Brain microvascular endothelial cell (primary cell): Measurements from ENCODE around the gene MEGF6.

ENCODE experiments used
- DNase-seq: peaks from one replicate; pipeline ENCODE4 v3.0.0-alpha.2; 2020
- H3K27ac ChIP-seq: fragments of 250-450 bp; sonication (Bioruptor Pico); 2 replicates; pipeline ENCODE4 v1.5.1; 2020; ENCODE audit warnings: mild to moderate bottlenecking, moderate library complexity
- H3K27me3 ChIP-seq: fragments of 250-450 bp; sonication (Bioruptor Pico); replicated peaks from 2 replicates; pipeline ENCODE4 v1.5.1; 2020; ENCODE audit warnings: mild to moderate bottlenecking
- H3K36me3 ChIP-seq: fragments of 250-450 bp; sonication (Bioruptor Pico); replicated peaks from 2 replicates; pipeline ENCODE4 v1.5.1; 2020; ENCODE audit warnings: mild to moderate bottlenecking
- H3K4me3 ChIP-seq: 2 replicates; pipeline ENCODE4 v1.5.1; 2011; ENCODE audit warnings: low read depth, mild to moderate bottlenecking, control low read depth, low read length, moderate library complexity
- CTCF ChIP-seq: IDR thresholded peaks from 2 replicates; pipeline ENCODE4 v1.5.1; 2011; ENCODE audit warnings: low read depth, mild to moderate bottlenecking, moderate library complexity, low read length, control low read depth, inconsistent platforms; ENCODE audit errors: missing control alignments
- in situ Hi-C: cut with HindIII; loops from 2 replicates; pipeline ENCODE4 v1.10.0; 2017; ENCODE audit warnings: low sequenced_read_pairs, low pct_ligation_motif_present

MEGF6 gene

GRCh38 chr1:3612123-3612522, 815 bp upstream of the MEGF6 start:
- no peak for TF ChIP-seq CTCF
- Histone ChIP-seq H3K4me3 (no peak overlapping the region), H3K27ac (no peak overlapping the region), H3K27me3 (no peaks in the 10 kb centered on the region), H3K36me3 (no peaks in the 10 kb centered on the region)
- in situ Hi-C loops, result no loop called here
- DNase-seq, result no peak

- Histone ChIP-seq H3K36me3 (no peaks in the 10 kb centered on the region), H3K27ac (no peak overlapping the region), H3K27me3 (no peaks in the 10 kb centered on the region), H3K4me3 (no peak overlapping the region)
- in situ Hi-C loops, result no loop called here
- no peak for TF ChIP-seq CTCF
- DNase-seq, result no peak
Measured at GRCh38 chr1:3610527-3611169, 660 bp downstream of the MEGF6 start.

GRCh38 chr1:3609769-3610526, 1.4 kb downstream of the MEGF6 start:
- no peak overlapping the region for H3K4me3 ChIP-seq
- TF ChIP-seq CTCF, result no peak
- DNase-seq, result no peak
- no peaks in the 10 kb centered on the region for H3K27me3 ChIP-seq
- H3K27ac ChIP-seq, result no peak overlapping the region
- in situ Hi-C loops, result no loop called here
- H3K36me3 ChIP-seq, result no peaks in the 10 kb centered on the region

GRCh38 chr1:3609016-3609768, 2.1 kb downstream of the MEGF6 start:
- in situ Hi-C loops, result no loop called here
- Histone ChIP-seq H3K27ac (no peak overlapping the region), H3K36me3 (no peaks in the 10 kb centered on the region), H3K4me3 (no peak overlapping the region), H3K27me3 (no peaks in the 10 kb centered on the region)
- DNase-seq, result no peak
- TF ChIP-seq CTCF, result no peak

- H3K36me3 ChIP-seq, result no peaks in the 10 kb centered on the region
- H3K27ac ChIP-seq, result no peak overlapping the region
- H3K4me3 ChIP-seq, result no peak overlapping the region
- TF ChIP-seq CTCF, result no peak
- in situ Hi-C loops, result no loop called here
- H3K27me3 ChIP-seq, result no peaks in the 10 kb centered on the region
- DNase-seq, result no peak
Measured at GRCh38 chr1:3608154-3608553, 3.2 kb downstream of the MEGF6 start.
